Activated T-cell treated with anti-CD3 and anti-CD28 coated beads, Interleukin-2, amount 50 U/mL, for 24 hours (primary cell): ENCODE measurements around the gene CCDC152.

Experiments
- DNase-seq: peaks from one replicate; pipeline ENCODE4 v3.0.0-alpha.2; 2020
- H3K27ac Mint-ChIP-seq: 2 replicates; pipeline ENCODE4 v1.8.0; 2020; ENCODE audit warnings: mild to moderate bottlenecking, mixed read lengths
- H3K27me3 Mint-ChIP-seq: 2 replicates; pipeline ENCODE4 v1.8.0; 2020; ENCODE audit warnings: mixed read lengths
- H3K36me3 Mint-ChIP-seq: 2 replicates; pipeline ENCODE4 v1.8.0; 2020; ENCODE audit warnings: low read depth, mixed read lengths
- H3K4me1 Mint-ChIP-seq: 2 replicates; pipeline ENCODE4 v1.8.0; 2020; ENCODE audit warnings: low read depth, mixed read lengths
- H3K4me3 Mint-ChIP-seq: 2 replicates; pipeline ENCODE4 v1.8.0; 2020; ENCODE audit warnings: mild to moderate bottlenecking, moderate library complexity, mixed read lengths
- H3K9me3 Mint-ChIP-seq: 2 replicates; pipeline ENCODE4 v1.8.0; 2020; ENCODE audit warnings: mixed read lengths

Gene CCDC152

DNA sequence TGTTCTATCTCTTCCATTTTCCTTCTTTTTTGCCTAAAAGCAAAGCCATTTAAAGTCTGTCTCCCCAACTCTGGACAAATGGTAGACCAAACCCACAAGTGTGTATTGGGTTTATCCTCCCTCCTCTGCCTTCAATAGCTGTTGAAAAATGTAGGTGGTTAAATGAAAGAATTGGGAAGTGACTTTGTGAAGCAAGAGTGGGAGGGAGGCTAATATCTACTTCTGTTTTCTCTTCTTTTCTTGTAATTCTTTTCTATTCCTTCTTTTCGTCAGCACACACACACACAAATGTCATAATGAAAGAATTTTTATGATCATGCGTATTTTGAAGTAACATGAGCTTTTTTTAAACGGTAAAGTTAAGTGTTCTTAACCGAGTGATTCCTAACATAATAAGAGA lies 3.8 kb downstream of the CCDC152 start:
- peaks cover 43% of the 10 kb centered on the region for H3K36me3 Mint-ChIP-seq
- no peak for DNase-seq
- peaks cover 3% of the 10 kb centered on the region for H3K27me3 Mint-ChIP-seq
- H3K4me1 Mint-ChIP-seq, result peaks cover 16% of the 10 kb centered on the region
- no peak overlapping the region for H3K4me3 Mint-ChIP-seq
- H3K27ac Mint-ChIP-seq, result no peak overlapping the region
- no peaks in the 10 kb centered on the region for H3K9me3 Mint-ChIP-seq

DNA sequence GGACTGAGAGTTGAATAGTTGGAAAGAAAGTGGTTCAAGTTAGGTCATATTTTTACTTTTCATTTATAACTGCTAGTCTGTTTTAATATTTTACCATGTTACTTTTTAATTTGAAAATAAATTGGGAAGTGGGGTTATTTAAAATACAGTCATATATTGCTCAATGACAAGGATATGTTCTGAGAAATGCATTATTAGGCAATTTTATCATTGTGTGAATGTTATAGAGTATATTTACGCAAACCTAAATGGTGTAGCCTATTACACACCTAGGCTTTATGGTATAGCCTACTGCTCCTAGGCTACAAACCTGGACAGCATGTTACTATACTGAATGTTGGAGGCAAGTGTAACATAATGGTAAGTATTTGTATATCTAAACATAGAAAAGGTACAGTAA lies 5.2 kb downstream of the CCDC152 start:
- Mint-ChIP-seq H3K4me3 (no peak overlapping the region), H3K27ac (no peak overlapping the region), H3K9me3 (no peaks in the 10 kb centered on the region), H3K4me1 (peaks cover 15% of the 10 kb centered on the region), H3K27me3 (no peaks in the 10 kb centered on the region), H3K36me3 (peaks cover 44% of the 10 kb centered on the region)
- DNase-seq, result no peak

DNA sequence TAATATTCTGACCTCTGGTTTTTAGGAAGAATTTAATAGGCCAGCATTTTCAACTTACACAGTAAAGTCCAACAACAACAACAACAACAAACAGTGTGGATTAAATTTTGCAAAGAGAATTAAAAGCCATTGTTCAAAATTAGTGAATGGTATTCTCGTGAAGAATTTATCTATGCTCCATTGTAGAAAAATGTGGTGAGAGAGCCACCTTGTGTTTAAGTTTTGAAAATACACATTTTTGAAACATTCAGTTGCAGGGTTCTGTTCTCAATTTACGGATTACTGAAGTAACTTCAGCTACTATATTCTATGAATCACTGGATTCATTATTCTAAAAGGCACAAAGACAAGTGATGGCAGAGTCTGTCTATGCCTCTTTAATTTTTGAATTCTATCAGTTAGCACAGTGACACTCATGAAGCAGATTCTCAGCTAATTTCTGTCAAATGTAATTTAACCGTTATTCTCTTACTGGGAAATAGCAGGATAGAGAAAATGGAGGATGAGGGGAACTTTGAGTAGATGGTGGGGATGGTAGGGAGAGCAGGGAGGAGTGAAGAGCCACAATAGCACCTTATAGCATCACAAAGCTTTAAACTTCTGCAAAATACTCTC lies 11.0 kb downstream of the CCDC152 start:
- H3K4me1 Mint-ChIP-seq, result no peaks in the 10 kb centered on the region
- H3K36me3 Mint-ChIP-seq, result peaks cover 48% of the 10 kb centered on the region
- H3K9me3 Mint-ChIP-seq, result no peaks in the 10 kb centered on the region
- H3K27me3 Mint-ChIP-seq, result peaks cover 6% of the 10 kb centered on the region
- no peak overlapping the region for H3K4me3 Mint-ChIP-seq
- no peak overlapping the region for H3K27ac Mint-ChIP-seq
- DNase-seq, result no peak

DNA sequence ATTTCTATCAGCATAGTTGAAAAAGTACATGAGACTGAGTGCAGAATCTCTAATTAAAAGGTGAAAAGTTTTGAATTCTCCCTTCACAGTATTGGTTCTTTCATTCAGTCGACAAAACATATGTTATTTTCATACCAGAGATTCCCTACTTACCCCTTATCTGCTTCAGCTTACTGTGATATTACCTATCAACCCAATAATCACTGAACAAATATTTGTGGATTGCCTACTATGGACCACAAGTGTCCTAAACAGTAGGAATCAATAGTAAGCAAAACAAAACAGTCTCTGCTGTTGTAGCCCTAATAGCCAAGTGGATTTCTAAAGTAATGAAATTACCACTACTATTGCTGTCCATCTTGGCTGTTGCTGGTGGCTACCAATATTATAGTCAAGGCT lies 11.5 kb downstream of the CCDC152 start:
- peaks cover 48% of the 10 kb centered on the region for H3K36me3 Mint-ChIP-seq
- H3K4me3 Mint-ChIP-seq, result no peak overlapping the region
- H3K27me3 Mint-ChIP-seq, result peaks cover 8% of the 10 kb centered on the region
- DNase-seq, result no peak
- H3K27ac Mint-ChIP-seq, result no peak overlapping the region
- H3K4me1 Mint-ChIP-seq, result no peaks in the 10 kb centered on the region
- H3K9me3 Mint-ChIP-seq, result no peaks in the 10 kb centered on the region

DNA sequence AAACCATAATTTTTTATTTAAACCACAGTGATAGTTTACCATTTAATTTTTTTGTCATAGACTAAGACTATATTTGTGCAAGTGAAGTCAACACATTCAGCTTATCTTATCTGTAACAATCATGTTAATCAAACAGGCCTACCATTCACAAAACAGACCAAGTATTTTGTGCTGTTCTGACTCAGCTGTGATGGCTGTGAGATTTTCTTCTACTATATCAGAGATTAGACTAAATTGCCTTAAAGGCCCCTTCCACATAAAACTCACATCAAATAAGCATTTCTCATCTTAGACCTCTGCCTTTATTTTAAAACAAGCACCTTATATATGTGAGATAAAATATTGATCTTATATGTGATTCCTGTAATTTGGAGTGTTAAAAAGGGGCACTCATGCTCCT lies 13.4 kb downstream of the CCDC152 start:
- H3K27me3 Mint-ChIP-seq, result peaks cover 8% of the 10 kb centered on the region
- no peaks in the 10 kb centered on the region for H3K9me3 Mint-ChIP-seq
- peaks cover 37% of the 10 kb centered on the region for H3K36me3 Mint-ChIP-seq
- no peak overlapping the region for H3K27ac Mint-ChIP-seq
- no peak for DNase-seq
- H3K4me1 Mint-ChIP-seq, result no peaks in the 10 kb centered on the region
- no peak overlapping the region for H3K4me3 Mint-ChIP-seq

DNA sequence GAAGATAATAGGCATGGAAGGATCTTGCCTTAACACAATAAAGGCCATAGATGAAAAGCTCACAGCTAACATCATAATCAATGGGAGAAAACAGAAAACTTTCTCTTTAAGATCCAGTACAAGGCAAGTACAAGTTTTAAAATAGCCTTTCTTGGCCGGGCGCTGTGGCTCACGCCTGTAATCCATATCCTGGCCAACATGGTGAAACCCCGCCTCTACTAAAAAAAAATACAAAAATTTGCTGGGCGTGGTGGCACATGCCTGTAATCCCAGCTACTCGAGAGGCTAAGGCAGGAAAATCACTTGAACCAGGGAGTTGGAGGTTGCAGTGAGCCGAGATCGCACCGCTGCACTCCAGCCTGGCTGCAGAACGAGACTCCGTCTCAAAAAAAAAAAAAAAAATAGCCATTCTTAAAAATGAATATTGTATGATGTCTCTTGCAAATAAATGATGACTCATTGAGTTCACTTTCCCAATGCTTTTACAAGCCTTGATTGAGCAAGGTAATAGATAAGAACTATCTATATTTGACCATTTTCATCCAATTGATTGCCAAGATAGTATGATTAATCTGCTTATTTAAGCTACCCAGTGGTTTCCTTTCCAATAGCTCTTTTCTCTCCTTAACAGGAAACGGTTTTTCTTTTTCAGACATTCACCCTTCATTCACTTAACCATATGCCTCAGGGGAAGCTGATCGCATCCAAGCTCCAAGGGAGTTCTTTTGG lies 15.8 kb downstream of the CCDC152 start:
- Mint-ChIP-seq H3K9me3 (no peaks in the 10 kb centered on the region), H3K27me3 (peaks cover 8% of the 10 kb centered on the region), H3K36me3 (peaks cover 32% of the 10 kb centered on the region), H3K4me1 (no peaks in the 10 kb centered on the region), H3K27ac (no peak overlapping the region), H3K4me3 (no peak overlapping the region)
- no peak for DNase-seq

DNA sequence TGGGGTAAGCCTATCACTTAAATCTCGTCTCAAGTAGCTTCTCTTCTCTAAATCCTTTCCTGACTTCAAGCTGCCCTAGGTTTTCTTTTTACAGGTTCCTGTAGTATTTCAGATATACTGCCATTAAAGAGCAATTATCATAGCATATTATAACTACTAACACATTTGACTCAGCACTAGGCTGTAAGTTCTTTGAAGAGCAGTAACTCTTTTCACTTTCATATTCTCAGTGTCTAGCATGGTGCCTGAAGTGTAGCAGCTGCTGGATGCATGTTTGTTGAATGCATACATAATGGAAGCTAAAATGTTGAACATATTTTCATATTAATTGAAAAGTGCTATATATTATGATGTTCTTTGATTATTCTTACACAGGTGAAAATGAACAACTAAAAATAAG lies 22.5 kb downstream of the CCDC152 start:
- no peaks in the 10 kb centered on the region for H3K27me3 Mint-ChIP-seq
- no peak overlapping the region for H3K4me3 Mint-ChIP-seq
- H3K4me1 Mint-ChIP-seq, result peaks cover 1% of the 10 kb centered on the region
- DNase-seq, result no peak
- no peaks in the 10 kb centered on the region for H3K9me3 Mint-ChIP-seq
- peaks cover 9% of the 10 kb centered on the region for H3K36me3 Mint-ChIP-seq
- H3K27ac Mint-ChIP-seq, result no peak overlapping the region

DNA sequence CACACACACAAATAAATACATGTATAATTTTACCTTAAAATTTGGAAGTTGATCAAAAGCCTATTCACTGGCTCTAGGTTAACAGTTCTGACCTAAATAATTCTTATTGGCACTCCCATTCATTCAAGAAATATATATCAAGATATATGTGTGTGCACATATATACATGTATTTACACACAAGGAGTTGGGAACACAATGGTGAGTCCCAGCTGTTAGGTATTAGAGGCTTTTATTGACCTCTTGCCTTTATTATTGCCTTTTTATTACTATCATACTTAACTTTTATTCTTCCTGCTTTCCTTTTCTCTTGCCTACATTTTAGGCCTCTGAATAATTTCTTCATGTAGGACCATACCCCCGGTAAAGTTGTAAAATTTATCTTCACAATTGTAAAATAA lies 25.0 kb downstream of the CCDC152 start:
- Mint-ChIP-seq H3K27ac (no peak overlapping the region), H3K4me1 (peaks cover 1% of the 10 kb centered on the region), H3K9me3 (peaks cover 18% of the 10 kb centered on the region), H3K36me3 (peaks cover 34% of the 10 kb centered on the region), H3K4me3 (no peak overlapping the region), H3K27me3 (no peaks in the 10 kb centered on the region)
- DNase-seq, result no peak

DNA sequence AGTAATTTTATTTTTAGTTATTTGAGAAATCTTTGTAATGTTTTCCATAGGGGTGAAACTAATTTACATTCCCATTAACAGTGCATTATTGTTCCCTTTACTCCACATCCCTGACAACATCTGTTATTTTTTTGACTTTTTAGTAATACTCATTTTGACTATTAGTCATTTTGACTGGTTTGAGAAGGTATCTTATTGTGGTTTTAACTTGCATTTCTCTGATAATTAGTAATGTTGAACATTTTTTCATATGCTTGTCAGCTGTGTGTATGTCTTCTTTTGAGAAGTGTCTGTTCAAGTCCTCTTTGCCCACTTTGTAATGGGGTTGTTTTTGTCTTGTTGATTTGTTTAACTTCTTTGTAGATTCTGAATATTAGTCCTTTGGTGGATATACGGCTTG lies 27.5 kb downstream of the CCDC152 start:
- Mint-ChIP-seq H3K4me3 (no peak overlapping the region), H3K9me3 (peaks cover 30% of the 10 kb centered on the region), H3K27me3 (no peaks in the 10 kb centered on the region), H3K27ac (no peak overlapping the region), H3K4me1 (no peaks in the 10 kb centered on the region), H3K36me3 (peaks cover 51% of the 10 kb centered on the region)
- no peak for DNase-seq

DNA sequence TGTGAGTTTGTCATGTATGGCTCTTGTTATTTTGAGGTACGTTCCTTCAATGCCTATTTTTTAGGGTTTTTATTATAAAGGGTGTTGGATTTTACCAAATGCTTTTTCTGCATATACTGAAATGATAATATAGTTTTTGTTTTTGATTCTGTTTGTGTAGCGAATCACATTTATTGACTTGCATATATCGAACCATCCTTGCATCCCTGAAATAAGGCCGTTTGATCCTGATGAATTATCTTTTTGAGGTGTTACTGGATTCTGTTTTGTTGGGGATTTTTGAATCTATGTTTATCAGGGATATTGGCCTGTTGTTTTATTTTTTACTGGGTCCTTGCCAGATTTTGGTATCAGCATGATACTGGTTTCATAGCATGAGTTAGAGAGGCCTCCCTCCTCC lies 29.1 kb downstream of the CCDC152 start:
- H3K9me3 Mint-ChIP-seq, result peaks cover 31% of the 10 kb centered on the region
- H3K27ac Mint-ChIP-seq, result no peak overlapping the region
- no peak overlapping the region for H3K4me3 Mint-ChIP-seq
- no peaks in the 10 kb centered on the region for H3K27me3 Mint-ChIP-seq
- no peaks in the 10 kb centered on the region for H3K4me1 Mint-ChIP-seq
- peaks cover 62% of the 10 kb centered on the region for H3K36me3 Mint-ChIP-seq
- DNase-seq, result no peak

DNA sequence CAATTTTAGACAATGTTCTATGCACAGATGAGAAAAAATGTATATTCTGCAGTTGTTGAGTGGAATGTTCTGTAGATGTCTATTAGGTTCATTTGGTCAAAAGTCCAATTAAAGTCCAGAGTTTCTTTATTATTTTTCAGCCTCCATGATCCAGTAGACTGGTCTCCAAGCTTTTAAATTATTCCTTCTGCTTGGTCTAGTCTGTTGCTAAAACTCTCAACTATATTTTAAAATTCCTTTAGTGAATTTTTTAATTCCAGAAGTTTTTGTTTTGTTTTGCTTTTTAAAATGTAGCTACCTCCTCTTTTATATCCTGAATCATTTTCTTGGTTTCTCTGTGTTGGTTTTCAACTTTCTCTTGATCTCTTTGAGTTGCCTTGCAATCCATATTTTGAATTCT lies 30.5 kb downstream of the CCDC152 start:
- DNase-seq, result no peak
- Mint-ChIP-seq H3K36me3 (peaks cover 73% of the 10 kb centered on the region), H3K27me3 (no peaks in the 10 kb centered on the region), H3K27ac (no peak overlapping the region), H3K4me3 (no peak overlapping the region), H3K9me3 (peaks cover 33% of the 10 kb centered on the region), H3K4me1 (no peaks in the 10 kb centered on the region)

DNA sequence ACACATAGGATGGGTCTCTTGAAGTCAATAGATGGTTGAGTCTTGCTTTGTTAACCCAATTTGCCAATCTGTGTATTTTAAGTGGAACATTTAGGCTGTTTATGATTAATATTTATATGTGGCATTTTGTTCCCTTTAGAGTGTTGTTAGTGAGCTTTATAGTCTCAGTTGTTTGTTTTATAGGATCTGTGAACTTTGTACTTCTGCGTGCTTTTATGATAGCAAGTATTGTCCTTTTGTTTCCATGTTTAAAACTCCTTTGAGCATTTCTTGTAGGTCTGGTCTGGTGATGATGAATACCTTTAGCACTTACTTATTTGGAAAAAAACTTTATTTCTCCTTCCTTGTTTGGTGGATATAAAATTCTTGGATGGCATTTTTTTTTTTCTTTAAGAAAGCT lies 31.2 kb downstream of the CCDC152 start:
- no peak overlapping the region for H3K4me3 Mint-ChIP-seq
- H3K4me1 Mint-ChIP-seq, result no peaks in the 10 kb centered on the region
- peaks cover 77% of the 10 kb centered on the region for H3K36me3 Mint-ChIP-seq
- no peak overlapping the region for H3K27ac Mint-ChIP-seq
- no peak for DNase-seq
- peaks cover 33% of the 10 kb centered on the region for H3K9me3 Mint-ChIP-seq
- no peaks in the 10 kb centered on the region for H3K27me3 Mint-ChIP-seq

DNA sequence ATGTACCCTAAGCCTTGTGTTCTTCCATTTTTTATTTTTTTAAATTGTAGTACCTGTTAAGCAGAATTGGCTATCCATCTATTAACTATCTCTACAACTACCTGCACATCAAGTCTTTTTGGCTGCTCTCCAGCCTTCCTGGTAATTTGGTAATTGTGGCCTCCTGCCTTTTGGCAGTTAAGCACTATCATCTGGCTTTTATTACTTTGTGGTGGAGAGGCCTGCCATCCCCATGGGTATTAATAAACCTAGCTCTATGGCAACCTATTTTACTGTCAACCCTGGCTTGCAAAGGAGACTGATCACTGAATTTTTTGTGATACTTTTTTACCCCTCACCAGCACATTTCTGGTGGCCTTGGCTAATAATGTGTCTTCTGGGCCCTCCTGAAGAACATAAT lies 34.5 kb downstream of the CCDC152 start:
- peaks cover 21% of the 10 kb centered on the region for H3K9me3 Mint-ChIP-seq
- no peaks in the 10 kb centered on the region for H3K27me3 Mint-ChIP-seq
- H3K27ac Mint-ChIP-seq, result no peak overlapping the region
- H3K4me3 Mint-ChIP-seq, result no peak overlapping the region
- no peaks in the 10 kb centered on the region for H3K4me1 Mint-ChIP-seq
- DNase-seq, result no peak
- peaks cover 66% of the 10 kb centered on the region for H3K36me3 Mint-ChIP-seq

DNA sequence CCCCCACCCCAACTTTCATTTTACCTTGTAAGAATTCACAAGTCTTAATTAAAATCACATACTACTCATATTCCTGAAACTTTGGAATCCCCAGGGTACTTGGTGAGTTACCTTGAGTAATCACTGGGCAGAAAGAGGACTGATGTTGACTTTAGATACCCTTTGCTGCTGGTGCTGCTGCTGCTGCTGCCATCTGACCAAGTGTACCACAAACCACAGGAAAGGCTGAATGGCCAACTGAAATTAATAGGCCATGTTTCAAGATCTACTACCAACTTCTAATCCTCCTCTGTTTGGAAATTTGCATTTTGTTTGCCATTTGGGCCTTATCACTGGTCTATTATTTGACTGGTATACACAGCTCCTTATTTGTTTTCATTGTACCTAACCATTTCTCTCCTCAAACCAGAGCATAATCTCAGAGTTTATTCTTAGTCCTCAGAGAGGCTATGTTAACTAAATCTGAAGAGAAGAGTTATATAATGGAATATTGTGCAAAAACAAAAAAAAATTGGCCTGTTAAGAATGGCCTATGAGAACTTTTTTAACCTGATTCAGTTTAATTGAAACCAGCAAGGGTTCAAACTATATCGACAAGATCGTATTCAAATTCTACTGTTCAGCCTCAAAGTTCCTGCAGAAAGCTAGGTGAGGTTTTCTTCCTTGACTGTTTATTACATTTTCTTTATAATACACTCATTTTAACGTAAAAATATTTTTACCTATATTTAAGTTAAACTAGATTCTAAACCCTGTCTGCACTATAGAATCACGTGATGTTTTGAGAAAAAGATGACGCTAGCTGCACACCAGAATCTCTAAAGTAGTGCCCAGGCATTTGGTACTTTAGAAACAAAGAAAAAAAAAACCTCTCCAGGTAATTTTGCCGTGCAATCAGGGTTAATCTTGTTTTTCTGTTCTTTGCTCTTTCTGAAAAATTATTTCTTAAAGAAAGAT lies 41.9 kb downstream of the CCDC152 start:
- Mint-ChIP-seq H3K4me1 (no peaks in the 10 kb centered on the region), H3K27me3 (no peaks in the 10 kb centered on the region), H3K27ac (no peak overlapping the region), H3K4me3 (no peak overlapping the region), H3K36me3 (peaks cover 45% of the 10 kb centered on the region), H3K9me3 (peaks cover 2% of the 10 kb centered on the region)
- no peak for DNase-seq

DNA sequence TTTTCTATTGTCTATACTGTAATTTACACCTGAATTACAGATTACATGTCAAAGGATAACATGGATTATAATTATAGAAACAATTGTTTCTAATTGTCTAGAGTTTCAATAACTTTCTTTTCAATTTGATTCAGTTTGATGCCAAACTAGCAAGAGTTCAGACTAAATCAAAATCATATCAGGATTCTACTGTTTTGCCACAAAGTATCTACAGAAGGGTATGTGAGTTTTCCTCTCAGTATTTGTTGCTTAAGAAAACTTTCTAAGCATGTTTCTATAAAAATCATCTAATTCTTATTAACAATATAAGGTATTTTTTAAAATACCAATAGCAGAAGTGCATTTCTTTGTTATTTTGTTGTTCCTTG lies 42.6 kb downstream of the CCDC152 start:
- no peak overlapping the region for H3K4me3 Mint-ChIP-seq
- no peak for DNase-seq
- peaks cover 2% of the 10 kb centered on the region for H3K9me3 Mint-ChIP-seq
- H3K4me1 Mint-ChIP-seq, result no peaks in the 10 kb centered on the region
- H3K27ac Mint-ChIP-seq, result no peak overlapping the region
- H3K27me3 Mint-ChIP-seq, result no peaks in the 10 kb centered on the region
- H3K36me3 Mint-ChIP-seq, result peaks cover 39% of the 10 kb centered on the region
